Trophoblast cell (in vitro differentiated cells and primary cell): ENCODE data around the gene KCNJ6.

Experiments used
- DNase-seq, 2 donors: peaks; one replicate each; pipeline ENCODE4 v3.0.0-alpha.2; 2016
- H2AFZ ChIP-seq: 2 replicates; pipeline ENCODE4 v1.6.1; 2013; ENCODE audit warnings: low read length, moderate library complexity, mild to moderate bottlenecking; ENCODE audit not compliant: insufficient read depth, poor library complexity
- H2AK5ac ChIP-seq: 2 replicates; pipeline ENCODE4 v1.6.1; 2013; ENCODE audit warnings: mild to moderate bottlenecking, low read length
- H2BK120ac ChIP-seq: 2 replicates; pipeline ENCODE4 v1.6.1; 2013; ENCODE audit warnings: low read length, mild to moderate bottlenecking, moderate library complexity; ENCODE audit not compliant: insufficient read depth, poor library complexity
- H2BK12ac ChIP-seq: 2 replicates; pipeline ENCODE4 v1.6.1; 2013; ENCODE audit warnings: mild to moderate bottlenecking, low read length, moderate library complexity
- H2BK5ac ChIP-seq: 2 replicates; pipeline ENCODE4 v1.6.1; 2013; ENCODE audit warnings: low read length, low read depth, moderate library complexity, mild to moderate bottlenecking; ENCODE audit not compliant: poor library complexity
- H3K14ac ChIP-seq: 2 replicates; pipeline ENCODE4 v1.6.1; 2013; ENCODE audit warnings: mild to moderate bottlenecking, low read length
- H3K18ac ChIP-seq: 2 replicates; pipeline ENCODE4 v1.6.1; 2013; ENCODE audit warnings: mild to moderate bottlenecking, low read length
- H3K23ac ChIP-seq: 2 replicates; pipeline ENCODE4 v1.6.1; 2013; ENCODE audit warnings: low read length
- H3K27ac ChIP-seq: 2 replicates; pipeline ENCODE4 v1.5.1; 2013; ENCODE audit warnings: low read depth, mild to moderate bottlenecking, inconsistent platforms, low read length, moderate library complexity
- H3K27me3 ChIP-seq: 2 replicates; pipeline ENCODE4 v1.6.1; 2013; ENCODE audit warnings: inconsistent platforms, mild to moderate bottlenecking, low read length, moderate library complexity; ENCODE audit not compliant: insufficient read depth
- H3K36me3 ChIP-seq, 2 experiments: 1 replicate in 1 of 2; 2 replicates in 1 of 2; pipeline ENCODE4 v1.6.1; 2013; ENCODE audit warnings: low read length in 2 of 2, mild to moderate bottlenecking in 2 of 2, moderate library complexity in 1 of 2; ENCODE audit not compliant: insufficient read depth in 2 of 2, control insufficient read depth in 1 of 2
- H3K4ac ChIP-seq: 2 replicates; pipeline ENCODE4 v1.6.1; 2013; ENCODE audit warnings: low read depth, mild to moderate bottlenecking, low read length, moderate library complexity
- H3K4me1 ChIP-seq, 2 experiments: 1 replicate in 1 of 2; 2 replicates in 1 of 2; pipeline ENCODE4 v1.6.1; 2013; ENCODE audit warnings: low read length in 2 of 2, mild to moderate bottlenecking in 2 of 2, moderate library complexity in 1 of 2; ENCODE audit not compliant: insufficient read depth in 2 of 2, control insufficient read depth in 1 of 2
- H3K4me2 ChIP-seq: 2 replicates; pipeline ENCODE4 v1.6.1; 2013; ENCODE audit warnings: inconsistent platforms, mild to moderate bottlenecking, low read length, moderate library complexity
- H3K4me3 ChIP-seq: 2 replicates; pipeline ENCODE4 v1.5.1; 2013; ENCODE audit warnings: mild to moderate bottlenecking, low read depth, low read length, inconsistent platforms
- H3K79me1 ChIP-seq: one replicate; pipeline ENCODE4 v1.6.1; 2013; ENCODE audit warnings: low read length
- H3K79me2 ChIP-seq: 2 replicates; pipeline ENCODE4 v1.6.1; 2013; ENCODE audit warnings: low read length, mild to moderate bottlenecking; ENCODE audit not compliant: control insufficient read depth, insufficient read depth, poor library complexity
- H3K9ac ChIP-seq: 2 replicates; pipeline ENCODE4 v1.6.1; 2013; ENCODE audit warnings: mild to moderate bottlenecking, low read length
- H3K9me3 ChIP-seq: 2 replicates; pipeline ENCODE4 v1.6.1; 2013; ENCODE audit warnings: low read depth, mild to moderate bottlenecking, control low read depth, inconsistent platforms, low read length; ENCODE audit not compliant: insufficient read depth
- H4K12ac ChIP-seq: 2 replicates; pipeline ENCODE4 v1.6.1; 2013; ENCODE audit warnings: low read depth, mild to moderate bottlenecking, low read length, moderate library complexity
- H4K8ac ChIP-seq: 2 replicates; pipeline ENCODE4 v1.6.1; 2013; ENCODE audit warnings: low read depth, mild to moderate bottlenecking, low read length, moderate library complexity
- H4K91ac ChIP-seq: one replicate; pipeline ENCODE4 v1.6.1; 2013; ENCODE audit warnings: low read depth, mild to moderate bottlenecking, low read length, moderate library complexity
- WGBS: extraction: QIAGEN DNeasy Blood & Tissue Kit; methylation state at CpG from one replicate; pipeline ENCODE4 v1.1.7; 2013; ENCODE audit warnings: missing lambda C conversion rate; ENCODE audit not compliant: insufficient read length, insufficient coverage; ENCODE audit errors: extremely low coverage; 5-methylcytosine and 5-hydroxymethylcytosine counted together

Gene KCNJ6

GRCh38 chr21:37669249-37669648, 247.0 kb downstream of the KCNJ6 start:
- Histone ChIP-seq H2AK5ac (no peak overlapping the region), H3K27ac (no peak overlapping the region), H3K4ac (no peak overlapping the region), H2BK120ac (no peak overlapping the region), H2AFZ (no peak overlapping the region), H3K9me3 (peaks cover 14% of the 10 kb centered on the region), H3K4me2 (no peak overlapping the region), H4K12ac (no peak overlapping the region), H3K14ac (no peak overlapping the region), H4K91ac (no peak overlapping the region), H3K36me3 (no peaks in the 10 kb centered on the region), H3K23ac (no peak overlapping the region), H3K27me3 (no peaks in the 10 kb centered on the region), H3K79me1 (peaks cover 2% of the 10 kb centered on the region), H2BK12ac (no peak overlapping the region), H2BK5ac (no peak overlapping the region), H3K4me3 (no peak overlapping the region), H4K8ac (no peak overlapping the region), H3K79me2 (no peaks in the 10 kb centered on the region), H3K9ac (no peak overlapping the region), H3K4me1 (peaks cover 0 to 12% of the 10 kb centered on the region in 2 experiments), H3K18ac (no peak overlapping the region)
- no peak for DNase-seq
- WGBS: no CpG with 5 or more reads among the region's 3 CpGs

GRCh38 chr21:37668462-37669239, 247.6 kb downstream of the KCNJ6 start:
- Histone ChIP-seq H3K4me2 (no peak overlapping the region), H3K4me1 (peaks cover 0 to 6% of the 10 kb centered on the region in 2 experiments), H3K27me3 (no peaks in the 10 kb centered on the region), H3K27ac (no peak overlapping the region), H3K36me3 (no peaks in the 10 kb centered on the region), H4K8ac (no peak overlapping the region), H2AFZ (no peak overlapping the region), H3K23ac (no peak overlapping the region), H3K18ac (no peak overlapping the region), H2BK12ac (no peak overlapping the region), H2AK5ac (no peak overlapping the region), H3K4me3 (no peak overlapping the region), H3K4ac (no peak overlapping the region), H4K91ac (no peak overlapping the region), H3K79me1 (peaks cover 2% of the 10 kb centered on the region), H4K12ac (no peak overlapping the region), H3K79me2 (no peaks in the 10 kb centered on the region), H3K9ac (no peak overlapping the region), H2BK5ac (no peak overlapping the region), H2BK120ac (no peak overlapping the region), H3K9me3 (peaks cover 14% of the 10 kb centered on the region), H3K14ac (no peak overlapping the region)
- no CpG with 5 or more reads among the region's 7 CpGs for WGBS
- no peak for DNase-seq

DNA sequence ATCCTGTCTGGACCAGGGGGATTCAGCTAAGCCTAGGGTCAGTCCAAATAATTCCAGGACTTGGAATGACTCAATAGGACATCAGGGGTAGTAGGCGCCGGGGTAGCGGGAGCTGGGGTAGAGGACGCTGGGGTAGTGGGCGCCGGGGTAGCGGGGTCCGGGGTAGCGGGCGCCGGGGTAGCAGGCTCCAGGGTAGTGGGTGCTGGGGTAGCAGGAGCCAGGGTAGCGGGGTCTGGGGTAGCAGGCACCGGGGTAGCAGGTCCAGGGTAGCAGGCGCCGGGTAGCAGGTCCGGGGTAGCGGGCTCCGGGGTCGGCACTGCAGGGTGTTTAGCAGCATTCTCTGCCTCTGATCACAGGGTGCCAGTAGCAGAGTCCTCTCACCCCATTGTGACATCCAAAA, 248.9 kb downstream of the KCNJ6 start:
- H3K4me3 ChIP-seq: no peak overlapping the region
- no peak for DNase-seq
- no peak overlapping the region for H2BK120ac ChIP-seq
- H3K27me3 ChIP-seq: no peaks in the 10 kb centered on the region
- no peak overlapping the region for H3K14ac ChIP-seq
- H3K23ac ChIP-seq: no peak overlapping the region
- no peak overlapping the region for H3K18ac ChIP-seq
- H3K79me2 ChIP-seq: no peaks in the 10 kb centered on the region
- H2BK12ac ChIP-seq: no peak overlapping the region
- H4K12ac ChIP-seq: no peak overlapping the region
- H2AFZ ChIP-seq: no peak overlapping the region
- no peak overlapping the region for H2AK5ac ChIP-seq
- H4K91ac ChIP-seq: no peak overlapping the region
- no CpG with 5 or more reads among the region's 19 CpGs for WGBS
- H3K4ac ChIP-seq: no peak overlapping the region
- H3K36me3 ChIP-seq: no peaks in the 10 kb centered on the region
- H3K4me2 ChIP-seq: no peak overlapping the region
- H4K8ac ChIP-seq: no peak overlapping the region
- no peak overlapping the region for H2BK5ac ChIP-seq
- peaks cover 0 to 5% of the 10 kb centered on the region in 2 experiments for H3K4me1 ChIP-seq
- peaks cover 14% of the 10 kb centered on the region for H3K9me3 ChIP-seq
- H3K9ac ChIP-seq: no peak overlapping the region
- H3K27ac ChIP-seq: no peak overlapping the region
- peaks cover 2% of the 10 kb centered on the region for H3K79me1 ChIP-seq

- H2AK5ac ChIP-seq: no peak overlapping the region
- no peak overlapping the region for H2BK12ac ChIP-seq
- H2BK120ac ChIP-seq: no peak overlapping the region
- no peaks in the 10 kb centered on the region for H3K27me3 ChIP-seq
- WGBS: no CpG with 5 or more reads among the region's 10 CpGs
- H4K91ac ChIP-seq: no peak overlapping the region
- no peak overlapping the region for H3K4ac ChIP-seq
- no peak overlapping the region for H3K14ac ChIP-seq
- H3K23ac ChIP-seq: no peak overlapping the region
- peak in 1 of 2 donors; percentile 43 for DNase-seq
- no peak overlapping the region for H3K4me2 ChIP-seq
- no peak overlapping the region for H3K27ac ChIP-seq
- H3K18ac ChIP-seq: no peak overlapping the region
- H4K8ac ChIP-seq: no peak overlapping the region
- no peaks in the 10 kb centered on the region for H3K79me2 ChIP-seq
- H3K36me3 ChIP-seq: no peaks in the 10 kb centered on the region
- no peaks in the 10 kb centered on the region for H3K79me1 ChIP-seq
- no peak overlapping the region for H4K12ac ChIP-seq
- H3K9ac ChIP-seq: no peak overlapping the region
- H2AFZ ChIP-seq: no peak overlapping the region
- H2BK5ac ChIP-seq: no peak overlapping the region
- H3K9me3 ChIP-seq: peaks cover 14% of the 10 kb centered on the region
- no peaks in the 10 kb centered on the region for H3K4me1 ChIP-seq
- no peak overlapping the region for H3K4me3 ChIP-seq
These were observed 250.8 kb downstream of the KCNJ6 start for GRCh38 chr21:37665230-37666024.
